Stimulated activated CD8-positive, alpha-beta memory T cell treated with anti-CD3 and anti-CD28 coated beads, Interleukin-12 subunit alpha, Interleukin-12 subunit beta, amount 100 ng/mL, for 4 hours (primary cell): ENCODE data around the gene LCE2B.
"Not testable (repeated sequence)": the region's sequence is repeated elsewhere in the genome, so short reads cannot be mapped to it uniquely, and the experiment has no call there.

ENCODE experiments used
- DNase-seq: peaks from one replicate; pipeline ENCODE4 v3.0.0-alpha.2; 2020; ENCODE audit warnings: low read depth

LCE2B gene, protein sequence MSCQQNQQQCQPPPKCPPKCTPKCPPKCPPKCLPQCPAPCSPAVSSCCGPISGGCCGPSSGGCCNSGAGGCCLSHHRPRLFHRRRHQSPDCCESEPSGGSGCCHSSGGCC

DNA sequence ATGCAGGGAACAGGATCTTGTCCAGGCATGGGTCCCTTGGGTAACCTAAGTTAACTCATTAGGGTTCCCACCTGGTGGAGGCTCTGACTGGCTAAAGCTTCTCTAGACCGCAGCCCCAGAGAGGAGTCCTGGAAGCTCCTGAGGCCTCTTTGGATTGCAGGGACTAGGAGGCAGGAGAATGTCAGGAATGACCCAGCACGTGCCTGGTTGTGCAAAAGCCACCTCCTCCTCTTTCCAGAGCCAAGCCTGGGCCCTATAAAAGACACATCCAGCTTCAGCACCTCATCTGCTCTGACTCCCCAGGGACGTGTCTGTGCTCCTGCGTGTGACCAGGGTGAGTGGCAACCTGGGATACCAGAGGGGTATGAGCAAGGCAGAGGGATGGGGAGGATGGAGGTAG lies at the start of gene LCE2B:
TSS of gene LCE2B (plus strand) at position 301 of the 400 bp plus-strand sequence. CDS start 721 bp downstream, outside the sequence.
- DNase-seq: not testable (repeated sequence)

DNA sequence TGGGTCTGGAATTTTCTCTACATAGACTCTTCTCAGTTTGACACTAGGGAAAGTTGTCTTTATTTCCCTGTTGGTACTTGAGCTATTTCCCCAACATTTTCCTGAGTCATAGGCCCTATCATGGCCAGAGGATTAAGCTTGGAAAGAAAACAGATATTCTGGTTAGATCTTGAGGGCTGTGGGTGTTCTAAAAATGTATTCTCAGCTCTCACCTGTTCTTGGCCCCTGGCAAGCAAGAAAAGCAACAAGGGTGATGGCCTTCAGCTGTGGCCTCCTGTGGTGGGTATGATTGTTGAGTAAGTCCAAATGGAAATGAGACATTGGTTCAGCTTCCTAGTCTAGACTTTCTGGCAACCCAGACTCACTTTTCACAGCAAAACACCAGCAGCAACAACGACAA lies 45.6 kb upstream of the LCE2B start:
- DNase-seq: no peak

DNA sequence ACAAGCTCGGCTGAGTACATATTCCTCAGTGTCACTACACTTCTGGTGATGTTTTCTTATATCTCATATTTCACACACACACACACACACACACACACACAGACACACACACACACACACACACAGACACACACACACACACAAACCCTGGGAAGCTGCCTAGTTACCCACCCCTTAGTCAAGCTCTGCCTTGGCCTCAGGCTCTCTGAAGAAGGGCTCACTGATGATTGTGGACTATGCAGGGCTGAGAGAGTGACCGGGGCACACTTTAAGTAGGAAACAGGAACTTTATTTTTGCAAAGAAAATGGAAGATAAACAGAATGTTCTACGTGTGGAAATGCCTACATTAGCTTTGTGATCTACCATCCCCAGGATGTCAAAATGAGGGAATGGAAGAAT lies 42.0 kb upstream of the LCE2B start:
- no peak for DNase-seq

DNA sequence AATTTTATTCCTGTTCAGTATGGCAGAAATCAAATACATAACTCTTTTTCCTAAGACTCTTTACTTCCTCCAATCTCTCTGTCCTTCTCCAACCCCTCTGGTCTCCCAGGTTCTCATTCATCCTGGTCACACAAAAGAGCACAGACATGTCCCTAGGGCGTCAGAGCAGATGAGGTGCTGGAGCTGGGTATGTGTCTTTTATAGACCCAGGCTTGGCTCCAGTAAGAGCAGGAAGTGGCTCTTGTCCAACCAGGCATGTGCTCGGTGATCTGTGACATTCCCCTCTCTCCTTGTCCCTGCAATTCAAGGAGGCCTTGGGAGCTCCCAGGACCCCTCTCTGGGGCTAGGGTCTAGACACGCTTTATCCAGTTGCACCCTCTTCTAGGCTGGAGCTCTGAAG lies 40.8 kb upstream of the LCE2B start:
- no peak for DNase-seq

DNA sequence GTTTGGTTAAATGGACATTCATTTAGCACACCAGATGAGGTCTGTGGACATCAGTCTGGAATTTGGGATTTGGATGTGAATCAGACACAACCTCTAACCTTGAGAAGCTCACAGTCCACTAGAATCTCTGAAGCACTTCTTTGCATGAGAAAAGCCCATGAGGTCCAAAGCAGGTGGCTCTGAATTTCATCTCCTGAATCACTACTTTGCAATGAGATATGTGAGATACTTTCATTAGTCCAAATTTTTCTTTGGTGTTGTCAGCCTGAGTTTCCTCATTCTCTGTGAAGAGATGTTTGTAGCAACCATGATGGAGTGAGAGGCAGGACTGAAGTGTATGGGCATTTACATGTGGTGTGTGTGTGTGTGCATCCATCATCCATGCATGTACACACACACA lies 39.3 kb upstream of the LCE2B start:
- DNase-seq: no peak

DNA sequence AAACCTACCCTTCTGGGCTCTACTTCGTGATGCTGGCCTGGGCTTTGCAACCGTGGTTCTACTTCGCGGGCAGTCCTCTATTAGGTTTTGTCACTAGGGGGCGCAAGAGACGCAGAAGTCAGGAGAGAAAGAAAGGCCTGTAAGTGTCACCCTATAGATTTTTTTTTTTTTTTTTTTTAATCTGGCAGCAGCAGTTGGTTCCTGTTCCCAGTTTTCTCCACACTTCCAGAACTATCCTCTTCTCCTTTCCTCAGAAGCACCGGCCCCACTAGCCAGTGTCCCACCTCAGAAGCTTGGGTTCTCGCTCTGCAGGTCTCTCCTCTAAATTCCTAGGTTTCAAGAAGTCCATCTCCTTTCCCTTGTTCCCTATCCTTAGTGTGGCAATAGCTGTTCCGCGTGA lies 31.8 kb upstream of the LCE2B start:
- no peak for DNase-seq

DNA sequence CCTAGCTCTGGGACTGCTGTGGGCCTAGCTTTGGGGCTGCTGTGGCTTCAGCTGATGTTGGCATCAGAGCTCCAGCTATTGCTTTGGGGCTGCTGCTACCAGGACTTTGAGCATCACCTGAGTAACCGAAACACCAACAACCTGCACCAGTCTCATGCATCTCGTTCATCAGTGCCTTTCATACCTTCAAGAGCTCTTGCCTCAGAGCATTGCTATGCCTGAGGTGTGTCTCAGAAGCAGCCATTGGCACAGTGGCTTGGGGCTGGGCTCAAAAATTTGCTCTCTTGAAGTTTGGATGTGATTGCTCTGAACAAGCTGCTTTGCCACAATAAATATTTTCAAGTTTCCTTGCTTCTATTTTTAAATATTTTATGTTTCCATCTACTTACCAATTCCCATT lies 29.5 kb upstream of the LCE2B start:
- DNase-seq: no peak

DNA sequence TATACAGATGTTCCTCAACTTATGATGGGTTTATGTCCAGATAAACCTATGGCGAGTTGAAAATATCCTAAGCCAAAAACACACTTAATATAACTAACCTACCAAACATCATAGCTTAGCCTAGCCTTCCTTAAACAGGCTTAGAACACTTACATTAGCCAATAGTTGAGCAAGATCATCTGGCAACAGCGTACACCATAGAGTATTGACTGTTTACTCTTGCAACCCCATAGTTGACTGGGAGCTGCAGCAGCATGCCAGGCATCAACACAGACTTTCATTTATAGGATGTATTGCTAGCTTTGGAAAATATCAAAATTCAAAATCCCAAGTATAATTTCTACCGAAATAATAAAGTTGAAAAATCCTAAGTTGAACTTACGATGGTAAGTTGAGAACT lies 28.2 kb upstream of the LCE2B start:
- no peak for DNase-seq

DNA sequence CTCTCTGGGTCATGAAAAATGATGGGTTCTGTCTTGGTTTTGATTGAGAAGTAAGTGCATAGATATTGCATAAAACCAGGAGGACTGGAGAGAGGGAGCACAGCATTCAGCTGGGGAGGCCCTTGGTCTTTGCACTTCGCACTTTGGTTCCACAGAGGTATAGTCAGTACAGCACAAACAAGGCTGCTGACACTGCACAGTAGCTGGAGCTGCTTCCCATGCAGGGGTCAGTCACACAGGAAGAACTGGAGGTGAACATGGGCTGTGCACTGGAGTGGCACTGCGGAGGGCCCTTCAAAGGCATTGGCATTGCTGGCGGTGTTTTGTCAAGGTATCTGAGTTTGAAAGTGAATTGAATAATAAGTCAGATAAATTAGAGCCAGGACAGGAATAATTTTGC lies 27.3 kb upstream of the LCE2B start:
- DNase-seq: no peak

DNA sequence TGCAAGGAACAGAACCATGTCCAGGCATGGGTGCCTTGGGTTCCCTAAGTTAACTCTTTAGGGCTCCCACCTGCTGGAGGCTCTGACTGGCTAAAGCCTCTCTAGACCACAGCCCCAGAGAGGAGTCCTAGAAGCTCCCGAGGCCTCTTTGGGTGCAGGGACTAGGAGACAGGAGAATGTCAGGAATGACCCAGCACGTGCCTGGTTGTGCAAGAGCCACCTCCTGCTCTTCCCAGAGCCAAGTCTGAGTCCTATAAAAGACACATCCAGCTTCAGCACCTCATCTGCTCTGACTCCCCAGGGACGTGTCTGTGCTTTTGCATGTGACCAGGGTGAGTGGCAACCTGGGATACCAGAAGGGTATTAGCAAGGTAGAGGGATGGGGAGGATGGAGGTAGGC lies 22.8 kb upstream of the LCE2B start, which contains the start of gene LCE2D:
TSS of gene LCE2D (plus strand) at position 283 of the 400 bp plus-strand sequence. CDS start 726 bp downstream, outside the sequence.
- DNase-seq: no peak

DNA sequence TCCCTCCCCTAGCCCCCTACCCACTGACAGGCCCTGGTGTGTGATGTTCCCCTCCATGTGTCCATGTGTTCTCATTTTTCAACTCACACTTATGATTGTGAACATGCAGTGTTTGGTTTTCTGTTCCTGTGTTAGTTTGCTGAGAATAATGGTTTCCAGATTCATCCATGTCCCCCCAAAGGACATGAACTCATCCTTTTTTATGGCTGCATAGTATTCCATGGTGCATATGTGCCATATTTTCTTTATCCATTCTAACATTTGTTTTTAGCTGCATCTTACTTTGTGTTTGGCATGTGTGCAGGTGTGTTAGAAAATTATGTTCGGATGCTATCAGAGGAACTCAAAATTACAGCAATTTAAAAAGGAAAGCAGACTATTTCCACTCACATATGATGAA lies 19.8 kb upstream of the LCE2B start:
- DNase-seq: not testable (repeated sequence)

DNA sequence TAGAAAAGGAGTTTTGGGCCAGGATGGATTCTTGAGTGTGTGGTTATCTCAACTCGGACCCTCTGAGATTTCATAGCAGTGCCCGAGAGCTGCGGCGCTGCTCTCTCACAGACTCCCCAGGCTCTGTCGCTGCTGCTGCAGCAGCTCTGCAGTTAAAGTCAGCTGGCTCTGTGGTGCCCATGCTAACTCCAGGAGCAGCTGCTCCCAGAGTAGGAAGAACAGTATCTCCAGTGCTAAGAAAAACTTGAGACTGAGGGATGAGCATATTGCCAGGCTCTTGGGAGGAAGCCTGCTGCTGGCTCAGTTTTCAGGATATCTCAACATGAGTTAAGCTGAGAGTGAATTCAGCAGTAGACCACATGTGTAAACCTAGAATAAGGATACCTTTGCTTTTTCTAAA lies 18.3 kb upstream of the LCE2B start:
- no peak for DNase-seq

DNA sequence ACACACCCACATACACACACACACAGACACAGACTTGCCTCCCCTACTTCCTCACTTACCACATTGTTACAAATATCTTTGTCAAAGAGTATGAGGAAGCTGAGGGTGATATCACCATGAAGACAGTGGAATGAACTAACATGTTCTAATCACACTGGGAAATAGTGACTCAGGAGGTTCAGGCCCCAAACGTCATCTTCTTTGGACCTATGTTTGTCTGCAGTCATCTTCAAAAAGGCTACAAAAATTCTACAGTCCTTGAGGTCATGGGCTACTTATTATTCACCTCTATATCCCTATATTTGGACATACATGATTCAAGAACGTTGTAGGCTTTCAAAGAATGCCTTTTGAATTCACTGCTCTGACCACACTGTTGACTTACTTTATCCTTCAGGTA lies 12.9 kb upstream of the LCE2B start:
- DNase-seq: no peak

DNA sequence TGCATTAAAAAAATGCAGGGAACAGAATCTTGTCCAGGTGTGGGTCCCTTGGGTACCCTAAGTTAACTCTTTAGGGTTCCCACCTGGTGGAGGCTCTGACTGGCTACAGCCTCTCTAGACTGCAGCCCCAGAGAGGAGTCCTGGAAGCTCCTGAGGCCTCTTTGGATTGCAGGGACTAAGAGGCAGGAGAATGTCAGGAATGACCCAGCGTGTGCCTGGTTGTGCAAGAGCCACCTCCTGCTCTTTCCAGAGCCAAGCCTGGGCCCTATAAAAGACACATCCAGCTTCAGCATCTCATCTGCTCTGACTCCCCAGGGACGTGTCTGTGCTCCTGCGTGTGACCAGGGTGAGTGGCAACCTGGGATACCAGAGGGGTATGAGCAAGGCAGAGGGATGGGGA lies 10.9 kb upstream of the LCE2B start, which contains the start of gene LCE2C:
TSS of gene LCE2C (plus strand) at position 297 of the 400 bp plus-strand sequence. CDS start 737 bp downstream, outside the sequence.
- not testable (repeated sequence) for DNase-seq

DNA sequence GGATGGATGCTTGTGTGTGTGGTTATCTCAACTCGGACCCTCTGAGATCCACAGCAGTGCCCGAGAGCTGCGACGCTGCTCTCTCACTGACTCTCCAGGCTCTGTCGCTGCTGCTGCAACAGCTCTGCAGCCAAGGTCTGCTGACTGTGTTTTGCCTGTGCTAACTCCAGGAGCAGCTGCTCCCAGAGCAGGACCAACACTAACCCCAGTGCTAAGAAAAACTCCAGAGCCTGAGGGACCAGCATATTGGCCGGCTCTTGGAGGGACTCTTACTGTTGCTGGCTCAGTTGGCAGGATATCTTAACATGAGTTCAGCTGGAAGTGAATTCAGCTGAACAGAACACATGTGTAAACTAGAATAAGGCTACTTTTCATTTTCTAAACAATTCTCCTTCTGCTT lies 6.5 kb upstream of the LCE2B start:
- DNase-seq: no peak

DNA sequence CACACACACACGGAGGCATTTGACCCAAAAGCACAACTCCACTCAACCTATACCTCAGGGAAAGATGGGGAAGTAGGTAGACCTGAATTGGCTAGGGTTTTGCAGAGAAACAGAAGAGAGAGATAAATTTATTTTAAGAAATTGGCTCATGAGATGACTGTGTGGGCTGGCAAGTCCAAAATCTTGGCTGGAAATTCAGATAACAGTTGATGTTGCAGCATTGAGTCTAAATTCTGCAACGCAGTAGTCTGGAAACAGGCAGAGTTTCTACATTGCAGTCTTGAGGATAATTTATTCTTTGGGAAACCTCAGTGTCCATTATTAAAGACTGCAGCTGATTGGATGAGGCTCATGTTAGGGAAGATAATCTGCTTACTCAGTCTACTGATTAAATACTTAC lies 4.3 kb upstream of the LCE2B start:
- DNase-seq: no peak

DNA sequence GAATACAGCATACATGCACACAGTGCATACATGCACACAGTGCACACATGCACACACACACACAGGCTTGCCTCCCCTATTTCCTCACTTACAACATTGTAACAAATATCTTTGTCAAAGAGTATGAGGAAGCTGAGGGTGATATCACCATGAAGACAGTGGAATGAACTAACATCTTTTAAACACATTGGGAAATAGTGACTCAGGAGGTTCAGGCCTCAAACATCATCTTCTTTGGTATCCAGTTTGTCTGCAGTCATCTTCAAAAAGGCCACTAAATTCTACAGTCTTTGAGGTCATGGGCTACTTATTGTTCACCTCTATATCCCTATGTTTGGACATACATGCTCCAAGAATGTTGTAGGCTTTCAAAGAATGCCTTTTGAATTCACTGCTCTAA lies 2.1 kb upstream of the LCE2B start:
- no peak for DNase-seq

DNA sequence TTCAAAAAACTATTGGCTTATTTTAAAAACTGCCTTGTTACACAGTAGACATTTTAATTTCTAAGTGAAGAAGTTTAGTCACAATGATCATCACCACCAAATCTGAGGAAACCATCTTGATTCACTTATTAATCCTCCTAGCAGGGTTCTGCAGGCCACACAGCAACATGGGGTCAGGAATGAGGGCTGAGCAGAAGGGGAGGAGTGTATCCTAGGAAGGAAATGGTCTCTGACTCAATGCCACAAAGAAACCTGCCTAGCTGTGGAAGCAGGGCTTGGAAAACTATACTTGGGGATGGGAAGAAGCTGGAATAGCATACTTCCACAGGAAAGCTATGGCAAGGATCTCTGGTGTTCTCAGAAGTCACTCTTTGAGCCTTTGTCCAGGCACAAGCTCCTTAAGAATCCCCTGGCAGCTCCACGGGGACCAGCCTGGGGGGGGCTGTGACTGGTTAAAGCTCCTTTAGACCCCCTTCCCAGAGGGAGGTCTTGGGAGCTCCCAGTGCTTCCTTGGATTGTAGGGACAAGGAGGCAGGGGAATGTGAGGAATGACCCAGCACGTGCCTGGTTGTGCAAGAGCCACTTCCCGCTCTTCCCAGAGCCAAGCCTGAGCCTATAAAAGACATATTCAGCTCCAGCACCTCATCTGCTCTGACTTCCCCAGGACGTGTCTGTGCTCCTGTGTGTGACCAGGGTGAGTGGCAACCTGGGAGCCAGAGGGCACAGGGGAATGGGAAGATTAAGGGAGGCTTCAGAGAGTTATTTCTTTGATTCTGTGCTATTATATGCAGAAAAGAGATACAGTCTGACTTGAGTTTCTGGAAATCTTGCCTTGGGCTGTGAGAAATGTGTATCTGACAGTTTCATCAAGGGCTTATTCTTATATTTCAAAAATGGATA lies 12.0 kb downstream of the LCE2B start, which contains the start of gene LCE2A:
TSS of gene LCE2A (plus strand) at position 645 of the 900 bp plus-strand sequence. CDS start 557 bp downstream, outside the sequence.
- no peak for DNase-seq

DNA sequence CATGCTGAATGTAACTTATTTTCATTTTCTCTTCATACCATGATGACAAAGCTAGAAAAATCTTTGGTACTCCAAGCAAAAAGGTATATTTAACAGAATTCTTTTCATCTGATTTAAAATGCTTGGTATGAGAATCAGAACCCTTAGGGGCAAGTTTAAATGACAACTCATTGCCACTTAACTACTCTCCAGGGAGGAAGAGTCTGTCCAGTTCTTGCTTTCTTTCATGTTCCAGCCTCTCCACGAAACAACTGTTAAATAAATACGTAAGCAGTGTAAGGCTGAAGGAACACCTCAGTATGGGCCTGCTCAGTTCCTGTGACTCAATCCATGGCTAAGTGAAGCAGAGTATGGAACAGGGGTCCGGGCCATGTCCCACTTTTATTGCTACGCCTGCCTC lies 13.8 kb downstream of the LCE2B start:
- DNase-seq: no peak

DNA sequence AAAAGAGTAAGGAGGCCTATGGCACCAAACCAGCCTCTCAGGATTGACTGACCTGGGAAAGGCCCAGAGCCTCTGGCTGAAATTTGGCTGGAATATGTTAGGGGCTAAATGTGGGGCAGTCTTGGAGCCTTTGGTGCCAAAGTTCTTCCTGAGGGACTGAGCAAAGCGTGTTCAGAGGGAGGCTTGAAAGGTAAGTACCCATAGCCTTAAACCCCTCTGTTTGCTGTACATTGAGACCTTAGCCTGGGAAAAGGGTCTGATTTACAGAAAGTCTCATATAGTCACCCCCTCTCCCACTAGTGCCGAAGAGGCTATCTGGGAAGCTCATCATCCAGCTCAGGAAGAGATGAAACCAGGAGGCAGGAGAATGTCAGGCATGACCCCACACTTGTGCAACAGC lies 21.9 kb downstream of the LCE2B start, which contains the start of gene LCE4A:
TSS of gene LCE4A (plus strand) at position 301 of the 400 bp plus-strand sequence. CDS start 916 bp downstream, outside the sequence.
- no peak for DNase-seq

DNA sequence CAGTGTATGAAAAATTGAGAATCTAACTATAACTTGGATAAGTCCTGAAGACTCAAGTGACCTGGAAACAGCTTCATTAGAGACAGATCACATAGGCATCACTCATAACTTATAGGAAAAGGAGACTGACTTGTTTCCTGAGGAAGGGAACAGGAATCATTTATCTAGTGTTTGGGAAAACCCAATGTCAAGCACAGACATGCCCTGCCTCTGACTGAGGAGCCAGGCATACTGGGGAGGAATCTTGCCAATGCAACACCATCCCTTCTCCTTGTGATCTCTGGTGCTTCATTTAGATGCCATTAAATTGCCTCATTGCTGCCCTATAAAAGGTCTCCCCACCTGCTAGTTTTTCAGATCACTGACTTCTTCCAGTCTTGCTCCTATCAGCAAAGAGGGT lies 32.3 kb downstream of the LCE2B start:
- DNase-seq: no peak

DNA sequence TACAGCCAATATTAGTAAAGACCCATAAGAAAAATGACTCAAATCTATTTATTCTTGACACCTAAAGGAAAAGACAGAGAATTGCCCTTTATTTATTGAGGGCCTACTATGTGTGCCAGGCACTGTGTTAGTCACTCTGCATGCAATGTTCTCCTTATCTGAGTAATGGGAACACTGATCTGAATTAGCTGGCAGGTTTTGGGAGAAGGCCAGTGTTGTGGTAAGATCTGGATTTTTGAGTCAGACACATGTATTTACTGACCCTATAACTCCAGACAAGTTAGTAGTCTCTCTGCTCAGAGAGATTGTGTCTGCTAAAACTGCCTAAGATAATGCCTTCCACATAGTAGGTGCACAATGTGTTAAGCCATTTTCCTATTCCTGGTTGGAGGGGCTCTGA lies 39.3 kb downstream of the LCE2B start:
- DNase-seq: no peak

DNA sequence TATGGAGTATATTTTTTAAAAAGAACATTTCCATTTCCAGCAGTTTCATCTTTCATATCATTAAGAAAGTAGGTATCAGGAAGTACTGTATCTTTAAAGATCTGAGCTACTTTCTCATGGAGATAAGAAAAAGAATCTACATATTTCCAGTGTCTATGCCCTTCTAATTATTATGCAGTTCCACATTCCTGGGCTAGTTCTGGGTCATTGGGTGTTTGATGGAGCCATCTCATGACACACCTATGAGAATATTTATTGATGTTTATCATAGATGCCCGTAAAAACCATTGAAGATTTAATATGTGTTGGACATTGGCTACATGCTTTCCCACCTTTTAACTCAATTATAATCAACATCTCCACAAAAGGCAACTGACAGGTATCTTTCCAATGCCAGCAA lies 43.1 kb downstream of the LCE2B start:
- no peak for DNase-seq
